HL-60 (cell line): ENCODE measurements around the gene HS6ST3.

Experiments
- CTCF ChIP-seq: IDR thresholded peaks from one replicate; pipeline ENCODE4 v1.5.1; 2011; ENCODE audit warnings: low read length, control low read depth, inconsistent platforms; ENCODE audit not compliant: insufficient read depth
- POLR2AphosphoS5 ChIP-seq: IDR thresholded peaks from 2 replicates; pipeline ENCODE4 v1.6.1; 2012; ENCODE audit warnings: low read depth
- REST ChIP-seq: IDR thresholded peaks from 2 replicates; pipeline ENCODE4 v1.6.1; 2012; ENCODE audit warnings: low read depth; ENCODE audit not compliant: insufficient replicate concordance

GRCh38 chr13:96492766-96493165 lies 402.9 kb downstream of the HS6ST3 start:
- TF ChIP-seq POLR2AphosphoS5 (no peak), CTCF (no peak), REST (no peak)
